Measurements from ENCODE around the gene ADAMTS2.

DNA sequence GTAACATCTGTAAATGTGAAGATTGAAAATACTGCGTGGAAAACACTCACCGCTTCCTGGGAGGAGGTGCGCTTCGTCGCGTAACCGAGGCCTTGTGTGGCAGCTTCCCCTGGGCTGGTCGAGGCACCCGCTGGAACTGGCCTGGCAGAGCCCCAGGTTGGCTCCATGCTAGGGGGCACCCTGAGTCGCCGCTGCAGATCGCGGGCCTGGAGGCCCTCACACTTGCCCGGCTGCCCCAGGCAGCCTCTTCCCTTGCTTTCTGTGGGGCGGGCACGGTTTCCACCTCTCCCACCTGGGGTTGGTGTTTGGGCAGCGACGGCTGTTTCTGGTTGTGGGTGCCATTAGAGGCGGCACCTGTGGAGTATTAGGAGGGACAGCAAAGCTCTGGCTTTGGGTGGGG is 284.2 kb downstream of the ADAMTS2 start:
- no peak for TF ChIP-seq ZFX (IDR thresholded peaks at IDR 0.05)
- TF ChIP-seq, protein P1, sequence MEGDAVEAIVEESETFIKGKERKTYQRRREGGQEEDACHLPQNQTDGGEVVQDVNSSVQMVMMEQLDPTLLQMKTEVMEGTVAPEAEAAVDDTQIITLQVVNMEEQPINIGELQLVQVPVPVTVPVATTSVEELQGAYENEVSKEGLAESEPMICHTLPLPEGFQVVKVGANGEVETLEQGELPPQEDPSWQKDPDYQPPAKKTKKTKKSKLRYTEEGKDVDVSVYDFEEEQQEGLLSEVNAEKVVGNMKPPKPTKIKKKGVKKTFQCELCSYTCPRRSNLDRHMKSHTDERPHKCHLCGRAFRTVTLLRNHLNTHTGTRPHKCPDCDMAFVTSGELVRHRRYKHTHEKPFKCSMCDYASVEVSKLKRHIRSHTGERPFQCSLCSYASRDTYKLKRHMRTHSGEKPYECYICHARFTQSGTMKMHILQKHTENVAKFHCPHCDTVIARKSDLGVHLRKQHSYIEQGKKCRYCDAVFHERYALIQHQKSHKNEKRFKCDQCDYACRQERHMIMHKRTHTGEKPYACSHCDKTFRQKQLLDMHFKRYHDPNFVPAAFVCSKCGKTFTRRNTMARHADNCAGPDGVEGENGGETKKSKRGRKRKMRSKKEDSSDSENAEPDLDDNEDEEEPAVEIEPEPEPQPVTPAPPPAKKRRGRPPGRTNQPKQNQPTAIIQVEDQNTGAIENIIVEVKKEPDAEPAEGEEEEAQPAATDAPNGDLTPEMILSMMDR (conservative IDR thresholded peaks at IDR 0.05): no peak
